ENCODE results near the gene AIG1.
"Not testable (repeated sequence)": the region's sequence is repeated elsewhere in the genome, so short reads cannot be mapped to it uniquely, and the experiment has no call there.

The AIG1 gene, protein sequence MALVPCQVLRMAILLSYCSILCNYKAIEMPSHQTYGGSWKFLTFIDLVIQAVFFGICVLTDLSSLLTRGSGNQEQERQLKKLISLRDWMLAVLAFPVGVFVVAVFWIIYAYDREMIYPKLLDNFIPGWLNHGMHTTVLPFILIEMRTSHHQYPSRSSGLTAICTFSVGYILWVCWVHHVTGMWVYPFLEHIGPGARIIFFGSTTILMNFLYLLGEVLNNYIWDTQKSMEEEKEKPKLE

DNA sequence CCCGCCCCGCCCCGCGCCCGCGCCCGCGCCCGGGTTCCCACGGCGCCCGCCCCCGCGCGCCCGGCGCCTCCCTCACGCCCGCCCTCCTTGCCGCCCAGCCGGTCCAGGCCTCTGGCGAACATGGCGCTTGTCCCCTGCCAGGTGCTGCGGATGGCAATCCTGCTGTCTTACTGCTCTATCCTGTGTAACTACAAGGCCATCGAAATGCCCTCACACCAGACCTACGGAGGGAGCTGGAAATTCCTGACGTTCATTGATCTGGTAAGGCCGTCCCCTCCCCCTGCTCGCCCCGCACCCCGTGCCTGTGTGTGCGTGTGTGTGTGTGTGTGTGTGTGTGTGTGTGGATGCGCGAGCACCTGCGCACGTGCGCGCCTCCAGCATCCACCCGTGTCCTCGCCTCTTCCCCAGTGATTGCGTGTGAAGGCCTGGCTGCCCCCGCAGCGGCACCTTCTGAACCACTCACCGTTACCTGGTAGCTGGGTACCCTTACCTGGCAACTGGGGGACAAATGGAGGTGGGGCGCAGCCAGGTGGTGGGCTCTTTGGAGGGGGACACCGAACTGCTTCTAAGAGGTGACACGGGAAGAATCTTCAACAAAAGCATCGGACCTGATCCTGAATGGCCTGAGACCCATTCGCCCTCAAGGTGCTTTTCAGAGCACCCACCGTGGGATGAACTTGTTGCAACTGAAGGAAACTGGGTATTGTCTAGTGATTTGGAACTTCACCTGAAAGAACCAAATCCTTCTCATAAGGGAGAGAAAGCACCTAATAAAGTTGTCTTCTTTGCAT lies at the start of gene AIG1:
Gene AIG1 (plus strand): TSS at position 84 of the 791 bp plus-strand sequence. CDS start 37 bp downstream, at position 121.
- DNase-seq (ENCODE audit: low spot score) = peak; percentile 56

DNA sequence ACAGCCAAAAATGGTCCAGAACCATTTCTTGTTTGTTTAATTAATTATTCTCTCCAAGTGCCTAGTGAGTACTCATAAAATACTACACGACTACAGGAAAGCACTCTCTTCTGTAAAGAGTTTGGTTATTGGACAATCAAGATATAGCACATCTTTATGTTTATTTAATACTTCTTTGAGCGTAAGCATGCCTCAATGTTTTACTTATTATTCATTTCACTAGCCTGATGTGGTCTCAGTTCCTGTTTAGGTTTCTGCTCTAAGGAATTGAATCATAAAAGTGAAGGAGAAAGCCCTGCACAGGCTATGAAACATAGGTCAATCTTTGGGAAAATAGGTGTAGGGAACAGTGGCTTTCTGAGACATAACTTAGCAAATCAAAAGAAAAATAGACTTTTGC lies 45.9 kb upstream of the AIG1 start:
- no peak for DNase-seq (ENCODE audit: low spot score)

DNA sequence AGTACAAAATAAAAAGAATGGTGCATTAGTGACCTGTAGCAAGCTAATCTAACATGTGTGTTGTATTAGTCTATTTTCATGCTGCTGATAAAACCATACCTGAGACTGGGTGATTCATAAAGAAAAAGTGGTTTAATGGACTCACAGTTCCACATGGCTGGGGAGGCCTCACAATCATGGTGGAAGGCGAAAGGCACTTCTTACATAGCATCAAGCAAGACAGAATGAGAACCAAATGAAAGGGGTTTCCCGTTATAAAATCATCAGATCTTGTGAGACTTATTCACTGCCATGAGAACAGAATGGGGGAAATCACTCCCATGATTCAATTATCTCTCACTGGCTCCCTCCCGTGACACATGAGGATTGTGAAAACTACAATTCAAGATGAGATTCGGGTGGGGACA lies 45.4 kb upstream of the AIG1 start:
- no peak for DNase-seq (ENCODE audit: low spot score)

DNA sequence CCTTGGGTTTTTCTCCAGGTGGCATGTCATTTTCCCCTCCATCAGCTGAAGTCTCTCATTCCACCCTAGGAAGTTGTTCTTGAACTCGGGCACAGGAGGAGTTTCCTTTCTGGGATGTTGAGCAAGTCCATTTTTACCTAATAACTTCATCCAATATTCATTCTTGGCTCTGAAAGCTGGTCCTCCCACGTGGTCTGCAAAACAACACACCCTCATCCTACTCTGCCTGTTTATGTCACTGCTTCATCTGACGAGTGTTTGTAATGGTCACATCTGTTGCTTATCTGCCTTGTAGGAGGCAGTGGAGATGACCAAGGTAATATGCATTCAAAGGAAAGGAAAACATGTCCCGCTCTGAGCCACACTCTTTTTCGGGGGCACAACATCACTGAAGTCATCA lies 41.7 kb upstream of the AIG1 start:
- DNase-seq (ENCODE audit: low spot score) = no peak

DNA sequence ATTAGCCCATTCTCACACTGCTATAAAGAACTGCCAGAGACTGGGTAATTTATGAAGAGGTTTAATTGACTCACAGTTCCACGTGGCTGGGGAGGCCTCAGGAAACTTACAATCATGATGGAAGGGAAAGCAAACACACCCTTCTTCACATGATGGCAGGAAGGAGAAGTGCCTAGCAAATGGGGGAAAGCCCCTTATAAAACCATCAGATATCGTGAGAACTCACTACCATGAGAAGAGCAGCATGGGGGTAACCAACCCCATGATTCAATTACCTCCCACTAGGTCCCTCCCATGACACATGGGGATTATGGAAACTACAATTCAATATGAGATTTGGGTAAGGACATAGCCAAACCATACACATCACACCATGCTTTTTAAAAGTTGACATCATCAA lies 39.8 kb upstream of the AIG1 start:
- not testable (repeated sequence) for DNase-seq (ENCODE audit: low spot score)

DNA sequence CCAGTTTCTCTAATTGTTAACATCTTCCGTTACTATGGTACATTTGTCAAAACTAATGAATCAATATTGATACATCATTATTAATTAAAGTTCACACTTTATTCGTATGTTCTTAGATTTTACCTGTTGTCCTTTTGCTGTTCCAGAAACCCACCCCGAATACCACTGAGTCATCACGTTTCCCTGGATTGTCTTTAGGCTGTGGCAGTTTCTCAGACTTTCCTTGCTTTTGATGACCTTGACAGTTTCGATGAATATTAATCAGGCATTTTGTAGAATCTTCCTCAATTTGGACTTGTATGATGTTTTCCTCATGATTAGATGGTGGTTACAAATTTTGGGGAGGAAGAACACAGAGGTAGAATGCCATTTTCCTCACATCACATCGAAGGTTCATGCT lies 39.1 kb upstream of the AIG1 start:
- DNase-seq (ENCODE audit: low spot score) = no peak

DNA sequence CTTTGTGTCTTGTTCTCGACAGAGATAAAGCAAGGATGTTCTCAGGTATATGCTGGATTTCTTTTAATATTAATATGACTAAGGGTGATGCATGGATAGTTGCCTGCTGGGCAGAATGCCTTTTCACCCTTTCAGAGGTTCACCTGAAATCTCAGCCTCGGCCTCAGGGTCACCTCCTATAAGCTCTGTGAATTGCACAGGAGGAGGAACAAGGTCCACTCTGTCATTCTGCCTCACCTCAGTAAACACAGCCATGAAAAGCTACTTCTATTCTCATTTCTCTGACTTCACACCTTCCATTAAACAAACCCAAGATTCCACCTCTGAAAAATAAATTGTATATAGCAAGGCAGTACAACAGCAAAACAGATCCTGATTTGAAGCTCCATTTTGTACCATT lies 38.1 kb upstream of the AIG1 start:
- DNase-seq (ENCODE audit: low spot score) = no peak

DNA sequence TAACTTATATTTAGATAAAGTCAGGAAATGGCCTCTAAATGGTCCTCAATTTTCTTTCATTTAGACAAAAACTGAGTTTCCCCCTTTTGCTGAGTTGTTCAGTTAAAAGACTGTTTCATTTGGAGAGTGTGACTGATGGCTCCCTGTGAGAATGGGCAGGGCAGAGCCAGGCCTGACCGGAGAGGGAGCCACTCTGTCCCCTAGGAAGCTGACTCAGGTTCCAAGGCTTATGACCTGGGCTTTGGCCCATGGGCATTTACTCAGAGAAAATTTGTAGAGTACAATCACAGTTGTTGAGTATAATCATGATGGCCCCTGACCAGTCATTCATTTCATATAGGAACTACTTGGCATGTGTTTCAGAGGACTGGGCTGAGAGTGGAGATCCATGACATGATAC lies 37.0 kb upstream of the AIG1 start:
- DNase-seq (ENCODE audit: low spot score) = no peak

DNA sequence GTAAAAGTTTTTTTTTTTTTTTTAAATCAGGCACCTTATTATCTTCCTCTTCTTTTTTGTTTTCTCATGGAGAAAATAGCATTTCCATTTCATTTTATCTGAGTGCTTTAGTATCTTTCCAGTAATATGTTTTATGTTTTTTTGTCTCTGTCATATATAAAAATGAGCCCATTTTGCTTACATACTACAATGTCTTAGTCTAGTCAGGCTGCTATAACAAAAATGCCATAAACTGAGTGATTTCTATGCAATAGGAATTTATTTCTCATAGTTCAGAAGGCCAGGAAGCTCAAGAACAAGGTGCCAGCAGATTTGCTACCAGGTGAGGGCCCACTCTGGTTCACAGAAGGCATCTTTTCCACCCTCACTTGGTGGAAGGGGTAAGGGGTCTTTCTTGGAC lies 35.7 kb upstream of the AIG1 start:
- no peak for DNase-seq (ENCODE audit: low spot score)

DNA sequence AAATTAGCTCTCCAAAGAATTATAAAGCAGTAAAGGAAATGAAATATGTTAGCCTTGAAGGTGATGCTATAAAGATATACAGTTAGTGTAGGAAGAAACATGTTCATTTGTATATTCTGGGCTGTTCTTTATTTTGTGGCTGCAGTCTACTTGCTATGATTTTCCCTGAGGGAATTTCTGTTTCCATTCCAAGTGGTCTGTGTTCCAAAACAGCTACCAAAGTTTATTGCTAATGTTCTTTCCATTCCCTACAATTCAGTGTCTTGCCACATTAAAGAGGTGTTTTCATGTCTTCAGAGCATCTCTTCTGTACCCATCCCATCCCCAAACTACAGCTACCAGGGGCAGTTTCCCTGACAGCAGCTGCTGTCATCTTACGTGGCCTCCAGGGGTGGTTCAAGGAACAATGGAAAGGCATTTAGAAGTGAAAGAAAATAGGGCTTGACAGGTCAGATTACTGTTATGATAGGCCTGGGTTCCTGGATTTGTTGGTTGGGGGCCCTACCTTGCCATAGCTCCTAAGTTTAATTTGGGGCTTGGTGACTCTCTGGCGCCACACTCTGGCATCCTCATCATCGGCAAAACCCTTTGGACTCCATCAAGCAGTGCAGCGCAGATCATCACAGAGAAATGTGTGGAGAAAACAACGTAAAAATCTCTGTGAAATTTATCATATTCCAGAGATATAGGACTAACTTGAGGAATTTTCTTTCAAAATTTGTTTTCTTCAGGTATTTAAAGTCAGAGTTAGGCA lies 33.8 kb upstream of the AIG1 start:
- peak; percentile 48 for DNase-seq (ENCODE audit: low spot score)

DNA sequence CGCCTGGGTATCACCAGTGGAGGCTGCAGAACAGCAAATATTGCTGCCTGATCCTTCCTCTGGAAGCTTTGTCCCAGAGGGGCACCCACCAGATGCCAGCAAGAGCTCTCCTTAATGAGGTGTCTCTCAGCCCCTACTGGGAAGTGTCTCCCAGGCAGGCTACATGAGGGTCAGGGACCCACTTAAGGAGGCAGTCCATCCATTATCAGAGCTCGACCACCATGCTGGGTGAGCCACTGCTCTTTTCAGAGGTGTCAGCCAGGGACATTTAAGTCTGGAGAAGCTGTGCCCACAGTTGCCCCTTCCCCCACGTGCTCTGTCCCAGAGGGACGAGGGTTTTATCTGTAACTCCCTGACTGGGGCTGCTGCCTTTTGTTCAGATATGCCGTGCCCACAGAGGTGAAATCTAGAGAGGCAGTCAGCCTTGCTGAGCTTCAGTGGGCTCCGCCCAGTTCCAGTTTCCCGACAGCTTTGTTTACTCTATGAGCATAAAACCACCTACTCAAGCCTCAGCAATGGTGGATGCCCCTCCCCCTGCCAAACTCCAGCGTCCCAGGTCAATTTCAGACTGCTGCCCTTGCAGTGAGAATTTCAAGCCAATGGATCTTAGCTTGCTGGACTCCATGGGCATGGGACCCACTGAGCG lies 25.9 kb upstream of the AIG1 start:
- DNase-seq (ENCODE audit: low spot score) = no peak

DNA sequence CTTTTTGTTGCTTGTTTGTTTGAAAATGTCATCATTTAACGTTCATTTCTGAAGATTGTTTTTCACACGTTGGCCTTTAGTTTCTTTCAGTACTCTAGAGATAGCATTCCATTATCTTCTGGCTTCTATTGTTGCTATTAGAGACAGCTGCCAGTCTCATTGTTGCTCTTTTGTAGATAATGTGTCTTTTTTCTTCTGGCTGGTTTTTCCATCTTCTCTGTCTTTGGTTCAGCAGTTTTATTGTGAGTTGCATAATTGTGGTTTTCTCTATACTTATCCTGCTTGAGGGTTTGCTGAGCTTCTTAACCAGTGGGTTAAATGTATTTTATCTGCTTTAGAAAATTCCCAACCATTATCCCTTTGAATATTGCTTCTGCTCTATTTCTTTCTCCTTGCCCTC lies 23.2 kb upstream of the AIG1 start:
- no peak for DNase-seq (ENCODE audit: low spot score)

DNA sequence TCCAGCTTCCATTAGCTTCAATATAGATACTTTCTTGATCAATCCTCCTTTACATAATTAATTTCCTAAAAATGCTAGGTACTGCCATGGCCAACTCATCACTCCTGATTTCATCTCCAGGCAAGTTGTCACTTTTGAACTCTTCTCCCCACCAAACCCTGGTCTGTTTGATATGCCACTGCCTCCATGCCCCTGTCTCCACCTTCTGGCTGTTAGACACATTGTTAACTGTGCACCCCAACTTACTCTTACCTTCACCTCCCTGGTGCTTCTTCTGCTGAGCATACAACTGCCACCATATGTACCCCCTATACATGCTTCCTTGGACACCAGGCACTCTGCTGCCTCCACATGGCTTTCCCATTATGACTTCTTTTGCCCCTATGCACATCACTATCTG lies 21.9 kb upstream of the AIG1 start:
- no peak for DNase-seq (ENCODE audit: low spot score)

DNA sequence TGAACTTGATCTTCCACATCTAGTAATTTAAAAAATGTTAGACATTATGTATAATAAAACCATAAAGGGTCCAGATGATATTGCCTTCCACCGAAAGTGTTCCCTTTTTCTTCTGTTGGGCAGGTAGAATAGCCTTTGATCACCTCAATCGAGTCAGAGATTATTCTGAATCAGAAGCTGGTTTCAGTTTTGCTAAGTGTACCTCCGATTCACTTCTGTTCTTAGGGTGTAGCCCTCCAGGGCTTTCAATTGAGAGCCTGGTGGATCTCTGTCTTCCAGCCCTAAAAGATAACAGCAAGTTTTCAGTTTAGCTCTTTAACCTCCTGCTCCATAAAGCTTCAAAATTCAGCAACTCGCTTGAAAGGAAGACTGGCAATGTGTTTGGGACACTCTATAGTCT lies 21.1 kb upstream of the AIG1 start:
- no peak for DNase-seq (ENCODE audit: low spot score)

DNA sequence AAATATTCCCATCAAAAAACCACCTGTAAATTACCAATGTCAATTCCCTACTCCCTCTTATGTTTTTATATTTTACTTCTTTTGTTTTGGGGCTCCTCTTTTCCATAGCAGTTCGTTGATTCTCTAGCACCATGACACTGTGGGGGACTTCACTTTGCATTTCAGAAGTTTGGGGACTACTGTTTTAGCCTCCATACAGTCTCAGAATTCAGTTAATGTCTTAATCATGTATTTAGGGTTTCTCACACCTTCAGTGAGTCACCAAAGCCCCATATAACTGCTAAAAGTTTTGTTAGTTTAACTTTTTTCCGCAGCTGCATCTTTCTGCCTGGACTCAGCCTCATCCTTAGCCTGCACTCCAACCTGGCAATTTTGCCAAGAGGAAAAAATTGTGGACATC lies 20.7 kb upstream of the AIG1 start:
- no peak for DNase-seq (ENCODE audit: low spot score)

DNA sequence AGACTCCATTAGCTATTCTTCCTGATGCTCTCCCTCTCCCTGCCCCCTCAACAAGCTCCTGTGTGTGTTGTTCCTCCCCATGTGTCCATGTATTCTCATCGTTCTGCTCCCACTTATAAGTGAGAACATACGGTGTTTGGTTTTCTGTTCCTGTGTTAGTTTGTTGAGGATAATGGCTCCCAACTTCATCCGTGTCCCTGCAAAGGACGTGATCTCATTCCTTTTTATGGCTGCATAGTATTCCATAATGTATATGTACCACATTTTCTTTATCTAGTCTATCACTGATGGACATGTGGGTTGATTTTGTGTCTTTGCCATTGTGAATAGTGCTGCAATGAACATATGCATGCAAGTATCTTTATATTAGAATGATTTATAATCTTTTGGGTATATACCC lies 16.3 kb upstream of the AIG1 start:
- DNase-seq (ENCODE audit: low spot score) = not testable (repeated sequence)

DNA sequence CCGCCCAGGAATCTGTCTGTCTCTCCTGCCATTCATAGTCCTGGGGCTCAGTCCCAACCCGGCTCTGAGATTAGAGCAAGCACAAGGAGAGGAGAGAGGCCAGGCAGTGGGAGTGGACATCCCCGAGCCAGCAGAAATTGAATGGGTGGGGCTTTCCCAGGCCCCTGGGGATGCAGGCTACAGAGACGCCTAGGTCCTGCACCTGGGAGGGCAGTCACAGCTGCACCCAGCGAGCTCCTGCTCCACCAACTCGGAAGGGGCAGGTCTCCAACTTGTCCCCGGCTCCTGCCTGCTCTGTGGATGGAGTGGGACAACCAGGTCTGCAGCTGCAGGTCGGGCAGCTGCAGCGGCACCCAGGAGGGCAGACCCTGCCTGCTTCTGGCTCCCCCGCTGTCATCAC lies 11.1 kb upstream of the AIG1 start:
- DNase-seq (ENCODE audit: low spot score) = no peak

DNA sequence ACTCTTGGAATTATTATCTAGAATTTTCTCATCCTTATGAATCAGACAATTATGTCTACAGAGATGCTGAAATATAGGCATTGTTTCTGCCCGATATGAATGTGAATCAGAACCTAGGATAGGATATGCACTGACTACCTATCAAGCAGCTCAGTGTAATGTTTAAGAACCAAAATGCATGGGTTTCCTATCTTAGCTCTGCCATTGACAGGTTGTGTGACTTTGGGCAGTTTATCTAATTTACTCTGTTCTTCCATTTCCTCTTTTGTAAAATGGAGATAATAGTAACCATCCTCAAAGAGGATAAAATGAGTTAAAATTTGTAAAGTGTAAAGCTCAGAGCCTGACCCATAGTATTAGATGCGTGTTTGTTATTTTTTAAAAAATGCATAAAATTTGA lies 10.2 kb upstream of the AIG1 start:
- DNase-seq (ENCODE audit: low spot score) = no peak

DNA sequence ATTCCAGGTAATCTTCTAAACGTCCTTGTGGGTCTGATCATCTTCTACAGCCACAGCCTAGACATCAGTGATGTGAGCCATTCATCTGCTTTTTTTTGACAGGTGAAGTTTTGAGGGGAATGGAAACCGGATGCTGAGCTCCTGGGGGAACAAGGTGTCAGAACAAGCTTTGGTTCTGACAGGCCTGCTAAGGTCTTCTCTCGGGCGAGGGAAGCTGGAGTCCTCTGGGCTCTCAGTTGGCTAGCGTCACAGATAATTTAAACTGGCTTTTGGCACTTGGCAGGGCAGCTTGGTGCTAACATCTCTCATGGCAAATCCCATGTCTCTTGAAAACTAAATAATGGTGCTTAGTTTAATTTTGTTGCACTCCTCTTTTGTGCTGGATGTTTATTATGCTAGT lies 8.4 kb upstream of the AIG1 start:
- DNase-seq (ENCODE audit: low spot score) = no peak

DNA sequence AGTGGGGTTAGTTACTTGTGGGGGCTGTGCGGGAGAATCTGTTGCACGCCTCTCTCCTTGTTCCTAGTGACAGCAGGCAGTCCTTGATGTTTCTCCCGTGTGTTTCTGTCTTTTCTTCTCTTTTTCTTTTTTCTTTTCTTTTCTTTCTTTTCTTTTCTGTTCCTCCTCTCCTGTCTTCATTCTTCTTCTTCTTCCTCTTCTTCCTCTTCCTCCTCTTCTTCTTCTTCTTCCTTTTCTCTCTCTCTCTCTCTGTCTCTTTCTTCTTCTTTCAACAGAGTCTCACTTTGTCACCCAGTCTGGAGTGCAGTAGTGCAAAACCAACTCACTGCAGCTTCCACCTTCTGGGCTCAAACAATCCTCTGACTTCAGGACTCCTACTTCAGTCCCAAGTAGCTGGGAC lies 6.8 kb upstream of the AIG1 start:
- DNase-seq (ENCODE audit: low spot score) = no peak

DNA sequence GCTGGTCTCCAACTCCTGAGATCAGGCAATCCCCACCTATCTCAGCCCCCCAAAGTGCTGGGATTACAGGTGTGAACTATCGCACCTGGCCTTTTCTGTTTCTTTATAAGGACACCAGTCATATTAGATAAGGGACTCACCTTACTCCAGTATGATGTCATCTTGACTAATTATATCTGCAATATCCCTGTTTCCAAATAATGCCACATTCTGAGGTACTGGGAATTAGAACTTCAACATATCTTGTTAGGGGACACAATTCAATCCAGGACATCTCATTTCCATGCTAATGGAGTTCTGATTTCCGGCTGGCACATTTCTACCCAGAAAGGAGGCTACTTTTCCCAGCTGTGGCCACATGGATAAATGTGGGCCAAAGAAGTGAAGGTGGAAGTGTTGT lies 6.4 kb upstream of the AIG1 start:
- no peak for DNase-seq (ENCODE audit: low spot score)

DNA sequence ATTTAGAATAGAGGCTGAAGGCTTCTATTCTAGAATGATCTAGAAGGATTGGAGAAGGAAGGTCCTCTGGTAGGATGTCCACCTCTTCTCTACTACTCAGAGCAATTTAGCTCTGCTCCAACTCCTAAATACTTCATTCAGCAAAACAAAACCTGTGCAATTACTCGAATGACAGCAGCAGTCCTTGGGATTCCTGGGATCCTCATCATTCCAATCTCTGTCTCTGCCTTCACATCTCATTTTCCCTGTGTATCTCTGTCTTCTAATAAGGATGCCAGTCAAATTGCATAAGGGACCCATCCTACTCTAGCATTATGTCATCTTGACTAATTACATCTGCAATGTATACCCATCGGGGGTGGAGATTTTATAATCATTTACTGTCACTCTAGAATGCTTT lies 5.5 kb upstream of the AIG1 start:
- no peak for DNase-seq (ENCODE audit: low spot score)

DNA sequence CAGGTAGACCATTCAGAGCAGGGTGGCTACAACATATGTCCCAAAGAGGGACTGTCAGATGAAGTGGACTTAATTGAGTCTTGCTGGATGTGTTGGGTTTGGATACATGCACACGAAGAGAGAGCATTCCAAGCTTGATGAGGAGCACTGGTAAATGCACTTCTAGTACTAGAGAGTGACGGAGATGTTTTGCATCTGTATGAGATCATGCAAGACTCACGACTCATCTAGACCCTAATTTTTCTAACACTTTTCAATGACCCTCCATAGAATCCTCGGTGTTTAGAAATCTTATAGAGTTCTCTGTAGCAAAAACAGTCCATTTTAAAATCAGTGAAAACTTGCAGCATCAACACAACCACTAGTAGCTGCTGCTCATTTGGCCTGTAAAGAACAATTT lies 4.8 kb upstream of the AIG1 start:
- no peak for DNase-seq (ENCODE audit: low spot score)
